Activated CD4-positive, CD25-positive, alpha-beta regulatory T cell treated with anti-CD3 and anti-CD28 coated beads, Interleukin-2, amount 50 U/mL, for 24 hours (primary cell): ENCODE measurements around the gene EIF2B5.
A peak's percentile ranks its signal among the peaks of the same experiment; 100 is the strongest.

Experiments used
- ATAC-seq, 2 donors: fragments of 150-1000 bp; cut with Tn5 transposase; one replicate each; pipeline ENCODE4 v1.10.0; 2021; ENCODE audit warnings: mild to moderate bottlenecking in 1 of 2, moderate library complexity in 1 of 2

EIF2B5 gene

GRCh38 chr3:184174646-184175492, 39.7 kb downstream of the EIF2B5 start, which contains the start of gene AP2M1:
Gene AP2M1 (plus strand): TSS chr3:184174855. CDS start chr3:184176994, 2,139 bp downstream.
- ATAC-seq = peak; percentile 97

GRCh38 chr3:184175506-184175905, 40.3 kb downstream of the EIF2B5 start:
- no peak for ATAC-seq

- no peak for ATAC-seq
Observed at GRCh38 chr3:184175981-184176376, 40.8 kb downstream of the EIF2B5 start.

GRCh38 chr3:184176377-184177330, 41.5 kb downstream of the EIF2B5 start:
- no peak for ATAC-seq

- no peak for ATAC-seq
Observed at GRCh38 chr3:184177331-184177731, 42.2 kb downstream of the EIF2B5 start.

- ATAC-seq = no peak
Observed at GRCh38 chr3:184177767-184178306, 42.7 kb downstream of the EIF2B5 start.

GRCh38 chr3:184178521-184179138, 43.5 kb downstream of the EIF2B5 start:
- no peak for ATAC-seq

GRCh38 chr3:184180165-184180564, 45.0 kb downstream of the EIF2B5 start:
- ATAC-seq = no peak

GRCh38 chr3:184181596-184181995, 46.4 kb downstream of the EIF2B5 start:
- no peak for ATAC-seq

- no peak for ATAC-seq
Observed at GRCh38 chr3:184183679-184184078, 48.5 kb downstream of the EIF2B5 start.

- ATAC-seq = no peak
Observed at GRCh38 chr3:184184546-184185230, 49.5 kb downstream of the EIF2B5 start.

GRCh38 chr3:184185461-184186183, 50.5 kb downstream of the EIF2B5 start:
- peak; percentile 92 to 93 for ATAC-seq

- peak; percentile 12 to 21 for ATAC-seq
Observed at GRCh38 chr3:184186184-184186901, 51.2 kb downstream of the EIF2B5 start, which contains the start of gene ABCF3. Gene ABCF3 (plus strand): TSS chr3:184186199. CDS start chr3:184186208, 9 bp downstream.

- no peak for ATAC-seq
Observed at GRCh38 chr3:184186902-184187207, 51.7 kb downstream of the EIF2B5 start.

- ATAC-seq = no peak
Observed at GRCh38 chr3:184188080-184188479, 52.9 kb downstream of the EIF2B5 start.

- no peak for ATAC-seq
Observed at GRCh38 chr3:184189421-184189820, 54.3 kb downstream of the EIF2B5 start.

GRCh38 chr3:184192889-184193288, 57.7 kb downstream of the EIF2B5 start:
- ATAC-seq = no peak

GRCh38 chr3:184193991-184194539, 58.9 kb downstream of the EIF2B5 start:
- no peak for ATAC-seq
